BLaER1 (cell line): ENCODE measurements around the gene COX7A2L.

Source experiments
- H3K27ac ChIP-seq: shearing (Covaris generic); formaldehyde crosslinking; 2 replicates; pipeline ENCODE4 v1.8.1; 2022
- H3K27me3 ChIP-seq: shearing (Covaris generic); formaldehyde crosslinking; 2 replicates; pipeline ENCODE4 v1.8.1; 2022
- H3K36me3 ChIP-seq: shearing (Covaris generic); formaldehyde crosslinking; 2 replicates; pipeline ENCODE4 v1.8.1; 2022
- H3K4me1 ChIP-seq: shearing (Covaris generic); formaldehyde crosslinking; 2 replicates; pipeline ENCODE4 v1.8.1; 2022
- H3K4me2 ChIP-seq: shearing (Covaris generic); formaldehyde crosslinking; 2 replicates; pipeline ENCODE4 v1.8.1; 2022
- H3K4me3 ChIP-seq: shearing (Covaris generic); formaldehyde crosslinking; 2 replicates; pipeline ENCODE4 v1.8.1; 2022
- H3K9ac ChIP-seq: shearing (Covaris generic); formaldehyde crosslinking; 2 replicates; pipeline ENCODE4 v1.8.1; 2022
- H3K9me3 ChIP-seq: shearing (Covaris generic); formaldehyde crosslinking; 2 replicates; pipeline ENCODE4 v1.8.1; 2022
- H4K20me1 ChIP-seq: shearing (Covaris generic); formaldehyde crosslinking; 2 replicates; pipeline ENCODE4 v1.8.1; 2022
- Cebpa-rat ChIP-seq: shearing (Covaris generic); IDR thresholded peaks from 2 replicates; pipeline ENCODE4 v1.8.1; 2022

Gene COX7A2L

DNA sequence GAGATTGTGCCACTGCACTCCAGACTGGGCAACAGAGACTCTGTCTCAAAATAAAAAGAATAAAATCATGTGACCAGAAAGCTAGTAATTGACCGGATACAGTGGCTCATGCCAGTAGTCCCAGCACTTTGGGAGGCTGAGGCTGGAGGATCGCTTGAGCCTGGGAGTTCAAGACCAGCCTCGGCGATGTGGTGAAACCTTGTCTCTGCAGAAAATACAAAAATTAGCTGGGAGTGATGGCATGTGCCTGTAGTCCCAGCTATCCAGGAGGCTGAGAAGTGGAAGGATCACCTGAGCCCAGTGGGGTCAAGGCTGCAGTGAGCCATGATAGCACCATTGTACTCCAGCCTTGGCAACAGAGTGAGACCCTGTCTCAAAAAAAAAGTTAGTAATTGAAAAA is 36.8 kb downstream of the COX7A2L start:
- Histone ChIP-seq H3K4me1 (no peaks in the 10 kb centered on the region), H3K4me3 (no peak overlapping the region), H3K9ac (no peak overlapping the region), H3K4me2 (no peak overlapping the region), H3K36me3 (peaks cover 13% of the 10 kb centered on the region), H3K27ac (no peak overlapping the region), H3K9me3 (no peaks in the 10 kb centered on the region), H4K20me1 (no peaks in the 10 kb centered on the region), H3K27me3 (no peaks in the 10 kb centered on the region)
- no peak for TF ChIP-seq Cebpa-rat

DNA sequence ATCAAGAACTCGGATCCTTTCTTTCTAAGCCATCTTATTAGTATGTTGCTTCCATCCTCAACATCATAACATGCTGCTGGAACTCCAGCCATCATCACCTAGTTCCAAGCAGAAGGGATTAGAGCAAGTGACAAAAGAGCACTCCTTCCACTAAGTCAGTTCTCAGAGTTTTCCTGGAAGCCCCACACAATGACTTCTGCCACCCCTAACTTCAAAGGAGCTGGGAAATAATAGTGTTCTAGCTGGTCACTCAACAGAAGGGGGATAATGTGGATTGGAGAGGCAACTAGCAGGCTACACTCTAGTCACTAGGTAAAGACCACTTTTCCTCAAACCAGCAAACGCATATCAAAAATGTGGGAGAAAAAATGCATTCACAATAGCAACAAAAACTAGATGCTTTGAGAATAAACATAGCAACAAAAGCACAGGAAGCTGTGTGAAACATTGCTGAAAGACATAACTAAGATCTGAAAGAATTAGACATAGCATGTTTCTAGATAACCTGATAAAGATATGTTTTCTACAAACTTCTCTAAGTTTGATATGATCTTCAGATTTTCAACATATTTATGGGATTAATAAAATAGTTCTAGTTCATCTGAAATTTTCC is 39.5 kb downstream of the COX7A2L start:
- no peak overlapping the region for H3K27ac ChIP-seq
- H3K27me3 ChIP-seq: no peaks in the 10 kb centered on the region
- no peak overlapping the region for H3K4me3 ChIP-seq
- H3K4me1 ChIP-seq: no peaks in the 10 kb centered on the region
- H3K9me3 ChIP-seq: no peaks in the 10 kb centered on the region
- no peak for TF ChIP-seq Cebpa-rat
- no peak overlapping the region for H3K9ac ChIP-seq
- H4K20me1 ChIP-seq: no peaks in the 10 kb centered on the region
- no peak overlapping the region for H3K4me2 ChIP-seq
- H3K36me3 ChIP-seq: peaks cover 21% of the 10 kb centered on the region

DNA sequence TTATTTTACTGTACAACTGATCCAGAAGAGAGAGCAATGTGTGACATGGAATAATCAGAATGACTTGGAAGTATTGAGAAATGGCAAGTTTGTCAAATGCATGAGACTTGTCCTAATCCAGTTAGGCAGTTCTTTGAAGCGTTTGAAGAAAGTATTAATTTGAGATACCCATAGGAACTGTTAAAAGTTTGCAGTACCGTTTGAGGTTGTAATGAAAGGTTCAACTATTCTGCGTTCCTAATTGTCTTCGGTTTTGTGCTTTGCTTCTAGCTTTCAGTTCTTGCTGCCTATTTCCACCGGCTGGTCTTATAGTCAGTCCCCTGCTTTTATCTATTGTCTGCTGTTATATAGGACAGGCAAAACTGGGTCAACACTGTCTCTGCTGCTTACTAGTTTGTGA is 41.8 kb downstream of the COX7A2L start:
- Histone ChIP-seq H3K27ac (no peak overlapping the region), H3K27me3 (no peaks in the 10 kb centered on the region), H3K4me2 (no peak overlapping the region), H4K20me1 (no peaks in the 10 kb centered on the region), H3K9me3 (no peaks in the 10 kb centered on the region), H3K4me3 (no peak overlapping the region), H3K9ac (no peak overlapping the region), H3K36me3 (peaks cover 21% of the 10 kb centered on the region), H3K4me1 (no peaks in the 10 kb centered on the region)
- no peak for TF ChIP-seq Cebpa-rat

DNA sequence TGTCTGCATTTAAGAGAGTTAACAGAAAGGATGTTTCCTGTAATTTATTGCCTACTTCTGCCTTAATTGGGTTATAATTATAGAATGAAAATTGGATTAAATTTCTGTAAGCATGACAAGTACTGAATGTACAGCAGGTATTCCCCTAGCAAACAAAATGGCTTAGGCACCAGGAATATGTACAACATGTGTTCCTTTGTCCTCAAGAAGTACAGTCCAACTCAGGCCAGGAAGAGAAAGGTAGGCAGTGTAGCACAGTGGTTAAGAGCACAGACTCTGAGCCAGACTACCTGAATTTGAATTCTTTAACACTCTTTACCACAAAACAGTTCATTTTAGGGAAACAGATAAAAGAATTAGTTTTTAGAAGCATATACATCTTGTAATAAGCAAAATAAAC is 43.1 kb downstream of the COX7A2L start:
- TF ChIP-seq Cebpa-rat: no peak
- H3K4me3 ChIP-seq: no peak overlapping the region
- no peaks in the 10 kb centered on the region for H4K20me1 ChIP-seq
- H3K9ac ChIP-seq: no peak overlapping the region
- H3K4me1 ChIP-seq: no peaks in the 10 kb centered on the region
- H3K9me3 ChIP-seq: no peaks in the 10 kb centered on the region
- H3K27me3 ChIP-seq: no peaks in the 10 kb centered on the region
- peaks cover 21% of the 10 kb centered on the region for H3K36me3 ChIP-seq
- H3K27ac ChIP-seq: no peak overlapping the region
- H3K4me2 ChIP-seq: no peak overlapping the region

DNA sequence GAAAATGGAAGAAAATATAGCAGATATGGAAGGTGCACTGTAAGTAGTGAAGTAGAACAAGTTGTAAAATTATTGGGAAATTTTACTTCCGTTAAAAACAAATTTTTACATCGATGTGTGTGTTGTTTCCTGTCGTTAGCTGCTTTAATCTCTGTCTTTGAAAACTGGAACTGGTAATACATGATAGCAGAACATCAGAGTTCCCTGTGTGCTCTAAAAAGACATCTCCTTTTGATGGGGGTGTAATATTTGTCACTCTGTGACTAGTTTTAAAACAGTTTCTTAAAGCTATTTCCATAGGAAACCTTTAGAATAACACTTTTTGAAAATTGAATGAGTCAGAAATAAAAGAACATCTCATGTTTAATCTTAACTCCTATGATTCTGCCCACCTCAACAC is 43.5 kb downstream of the COX7A2L start:
- no peak overlapping the region for H3K27ac ChIP-seq
- no peak overlapping the region for H3K4me3 ChIP-seq
- H3K4me1 ChIP-seq: no peaks in the 10 kb centered on the region
- no peak for TF ChIP-seq Cebpa-rat
- H3K27me3 ChIP-seq: no peaks in the 10 kb centered on the region
- H3K9ac ChIP-seq: no peak overlapping the region
- H3K9me3 ChIP-seq: no peaks in the 10 kb centered on the region
- H3K4me2 ChIP-seq: no peak overlapping the region
- H4K20me1 ChIP-seq: no peaks in the 10 kb centered on the region
- H3K36me3 ChIP-seq: peaks cover 21% of the 10 kb centered on the region

DNA sequence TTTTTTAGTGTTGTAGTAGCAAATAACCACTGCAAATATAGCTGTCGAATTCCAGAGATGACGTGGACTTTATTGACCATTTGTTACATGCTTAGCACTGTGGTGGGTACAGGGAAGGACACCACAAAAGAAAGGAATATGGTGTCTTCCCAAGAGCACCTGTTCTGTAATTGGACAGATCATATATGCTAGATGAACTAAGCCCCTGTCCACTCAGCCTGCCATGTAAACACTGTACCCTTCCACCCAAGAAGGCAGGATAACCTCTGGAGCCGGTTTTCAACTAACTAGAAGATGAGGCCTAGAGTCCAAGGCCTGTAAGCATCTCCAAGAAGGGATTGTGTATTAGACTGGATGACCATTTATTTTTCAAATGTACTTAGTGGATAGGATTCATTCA is 44.1 kb downstream of the COX7A2L start:
- no peak for TF ChIP-seq Cebpa-rat
- Histone ChIP-seq H3K27ac (no peak overlapping the region), H4K20me1 (no peaks in the 10 kb centered on the region), H3K4me2 (no peak overlapping the region), H3K4me1 (no peaks in the 10 kb centered on the region), H3K27me3 (no peaks in the 10 kb centered on the region), H3K36me3 (peaks cover 21% of the 10 kb centered on the region), H3K9ac (no peak overlapping the region), H3K4me3 (no peak overlapping the region), H3K9me3 (no peaks in the 10 kb centered on the region)

DNA sequence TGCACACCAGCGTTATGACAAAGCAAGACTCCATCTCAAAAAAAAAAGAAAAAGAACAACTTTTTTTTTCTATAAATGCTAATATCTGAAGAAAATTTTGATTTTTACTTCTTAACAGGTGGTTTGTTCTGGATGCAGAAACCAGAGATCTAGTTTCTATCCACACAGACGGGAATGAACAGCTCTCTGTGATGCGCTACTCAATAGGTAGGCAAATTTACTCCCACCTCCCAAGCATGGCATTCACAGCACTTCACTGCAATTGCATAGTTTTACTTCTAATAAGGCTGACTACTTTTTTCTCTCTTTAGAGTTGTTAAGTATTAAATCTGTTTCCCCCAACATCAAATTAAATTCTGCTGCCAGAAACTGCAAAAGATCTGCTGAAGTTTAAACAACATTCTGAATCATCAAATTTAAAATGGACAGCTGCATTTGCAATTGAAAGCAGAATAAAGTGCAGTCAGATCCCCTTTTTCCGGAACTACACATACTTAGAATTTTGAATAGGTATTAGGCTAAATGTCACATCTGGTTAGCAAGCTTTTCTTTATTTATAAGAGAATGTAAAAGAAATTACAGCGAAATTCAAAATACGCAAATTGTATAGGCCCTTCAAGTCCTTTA is 45.1 kb downstream of the COX7A2L start:
- Histone ChIP-seq H3K27ac (no peak overlapping the region), H3K27me3 (no peaks in the 10 kb centered on the region)

DNA sequence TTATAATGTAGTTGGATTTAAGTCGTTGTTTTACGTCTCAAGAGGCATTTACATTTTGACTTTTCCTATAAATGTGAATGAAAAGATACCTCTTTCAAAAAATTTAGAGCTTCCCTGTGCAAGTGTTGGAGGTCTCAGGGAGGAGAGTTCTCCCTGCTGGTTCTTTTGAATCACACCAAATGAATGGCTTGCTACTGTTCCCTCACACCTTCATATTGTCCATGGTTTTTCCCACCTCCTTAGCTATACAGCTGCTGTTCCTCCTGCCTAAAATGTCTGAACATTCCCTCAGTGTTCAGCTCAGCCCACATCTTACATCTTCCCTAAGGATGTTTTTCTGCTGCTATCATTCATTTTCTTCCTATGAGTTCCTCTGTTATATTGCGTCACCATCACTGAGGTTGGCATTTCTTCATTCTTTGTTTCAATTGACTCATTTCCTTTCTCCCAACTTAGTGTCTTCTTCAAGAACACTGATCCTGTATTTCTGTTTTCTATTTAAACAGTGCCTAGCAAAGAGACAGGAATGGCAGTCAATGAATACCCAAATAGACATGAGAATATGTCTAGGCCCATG is 46.0 kb downstream of the COX7A2L start:
- no peaks in the 10 kb centered on the region for H3K27me3 ChIP-seq
- no peak overlapping the region for H3K27ac ChIP-seq
- peaks cover 12% of the 10 kb centered on the region for H3K36me3 ChIP-seq
- no peaks in the 10 kb centered on the region for H4K20me1 ChIP-seq
- no peaks in the 10 kb centered on the region for H3K9me3 ChIP-seq
- no peak overlapping the region for H3K9ac ChIP-seq
- no peak; the same call in 1 of the 2 replicates for TF ChIP-seq Cebpa-rat
- H3K4me3 ChIP-seq: no peak overlapping the region
- H3K4me2 ChIP-seq: no peak overlapping the region
- no peaks in the 10 kb centered on the region for H3K4me1 ChIP-seq

More for the DNA sequence above, 45.1 kb downstream of the COX7A2L start:
- peaks cover 16% of the 10 kb centered on the region for H3K36me3 ChIP-seq
- no peak overlapping the region for H3K4me3 ChIP-seq
- H3K9ac ChIP-seq: no peak overlapping the region
- H4K20me1 ChIP-seq: no peaks in the 10 kb centered on the region
- no peak overlapping the region for H3K4me2 ChIP-seq
- H3K9me3 ChIP-seq: no peaks in the 10 kb centered on the region
- no peak for TF ChIP-seq Cebpa-rat
- H3K4me1 ChIP-seq: no peaks in the 10 kb centered on the region

DNA sequence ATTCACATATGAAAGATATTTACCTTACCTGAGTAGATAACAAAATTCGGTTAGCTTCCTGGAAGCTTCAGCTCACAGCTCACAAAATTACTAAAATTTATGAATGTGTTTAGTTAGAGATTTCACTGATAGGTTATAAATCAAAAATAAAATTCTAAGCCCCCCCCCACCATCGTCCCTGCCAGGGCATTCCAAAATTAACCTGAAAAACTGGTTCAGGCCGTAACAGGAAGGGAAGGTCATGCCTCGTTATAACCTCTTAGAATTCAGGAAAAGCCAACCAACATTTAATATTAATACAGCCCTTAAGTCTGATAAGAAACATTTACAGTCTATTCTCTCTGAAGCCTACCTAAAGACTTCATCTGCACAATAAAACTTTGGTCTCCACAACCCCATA is 48.9 kb downstream of the COX7A2L start:
- H3K4me2 ChIP-seq: no peak overlapping the region
- H3K4me1 ChIP-seq: no peaks in the 10 kb centered on the region
- no peaks in the 10 kb centered on the region for H4K20me1 ChIP-seq
- H3K36me3 ChIP-seq: peaks cover 8% of the 10 kb centered on the region; the same call in 1 of the 2 replicates
- H3K27me3 ChIP-seq: no peaks in the 10 kb centered on the region
- no peak overlapping the region for H3K9ac ChIP-seq
- H3K9me3 ChIP-seq: no peaks in the 10 kb centered on the region
- no peak overlapping the region for H3K27ac ChIP-seq
- TF ChIP-seq Cebpa-rat: no peak
- no peak overlapping the region for H3K4me3 ChIP-seq

DNA sequence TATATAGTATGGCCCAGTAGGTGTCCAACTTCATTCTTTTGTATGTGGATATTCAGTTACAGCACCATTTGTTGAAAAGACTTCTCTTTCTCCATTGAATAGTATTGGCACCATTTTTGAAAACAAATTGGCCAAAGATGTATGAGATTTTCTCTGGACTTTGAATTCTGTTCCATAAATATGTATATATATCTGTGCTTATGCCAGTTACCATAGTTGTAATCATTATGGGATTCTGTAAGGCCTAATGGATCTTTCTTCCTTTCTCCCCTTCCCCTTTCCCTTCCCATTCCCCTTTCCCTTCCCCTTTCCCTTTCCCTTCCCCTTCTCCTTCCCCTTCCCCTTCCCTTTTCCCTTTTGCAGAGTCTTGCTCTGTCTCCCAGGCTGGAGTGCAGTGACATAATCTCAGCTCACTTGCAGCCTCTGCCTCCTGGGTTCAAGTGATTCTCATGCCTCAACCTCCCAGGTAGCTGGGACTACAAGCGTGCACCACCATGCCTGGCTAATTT is 51.0 kb downstream of the COX7A2L start:
- Histone ChIP-seq H3K4me2 (no peak overlapping the region), H3K4me3 (no peak overlapping the region), H3K9ac (no peak overlapping the region), H3K27me3 (no peaks in the 10 kb centered on the region), H3K4me1 (no peaks in the 10 kb centered on the region), H3K27ac (no peak overlapping the region), H4K20me1 (no peaks in the 10 kb centered on the region), H3K36me3 (peaks cover 3% of the 10 kb centered on the region), H3K9me3 (no peaks in the 10 kb centered on the region)
- TF ChIP-seq Cebpa-rat: no peak
